Loucy (cell line): Measurements from ENCODE around the gene POLR2H.

Experiments used
- EZH2phosphoT487 ChIP-seq: fragments of 200-600 bp; IDR thresholded peaks from 2 replicates; pipeline ENCODE4 v1.6.1; 2018; ENCODE audit warnings: antibody characterized with exemption, mild to moderate bottlenecking, moderate library complexity, borderline replicate concordance
- TF ChIP-seq, protein P1 (sequence below): fragments of 200-600 bp; sonication (generic); conservative IDR thresholded peaks from 2 replicates; pipeline ENCODE4 v1.5.1; 2014; ENCODE audit warnings: mild to moderate bottlenecking, antibody characterized with exemption, low read length

DNA sequence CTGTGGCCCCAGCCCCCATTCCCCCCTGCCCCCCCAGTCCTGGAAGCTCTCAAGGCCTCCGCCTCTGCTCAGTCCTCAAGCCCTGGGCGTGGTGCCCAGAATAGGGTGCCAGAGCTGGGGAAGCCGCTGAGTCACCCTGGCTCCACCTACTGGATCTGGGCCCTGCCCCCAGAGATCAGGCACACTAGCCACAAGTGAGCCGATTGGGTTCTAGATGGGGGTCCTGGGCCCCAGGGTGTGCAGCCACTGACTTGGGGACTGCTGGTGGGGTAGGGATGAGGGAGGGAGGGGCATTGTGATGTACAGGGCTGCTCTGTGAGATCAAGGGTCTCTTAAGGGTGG lies 41.4 kb upstream of the POLR2H start:
- TF ChIP-seq, protein P1, sequence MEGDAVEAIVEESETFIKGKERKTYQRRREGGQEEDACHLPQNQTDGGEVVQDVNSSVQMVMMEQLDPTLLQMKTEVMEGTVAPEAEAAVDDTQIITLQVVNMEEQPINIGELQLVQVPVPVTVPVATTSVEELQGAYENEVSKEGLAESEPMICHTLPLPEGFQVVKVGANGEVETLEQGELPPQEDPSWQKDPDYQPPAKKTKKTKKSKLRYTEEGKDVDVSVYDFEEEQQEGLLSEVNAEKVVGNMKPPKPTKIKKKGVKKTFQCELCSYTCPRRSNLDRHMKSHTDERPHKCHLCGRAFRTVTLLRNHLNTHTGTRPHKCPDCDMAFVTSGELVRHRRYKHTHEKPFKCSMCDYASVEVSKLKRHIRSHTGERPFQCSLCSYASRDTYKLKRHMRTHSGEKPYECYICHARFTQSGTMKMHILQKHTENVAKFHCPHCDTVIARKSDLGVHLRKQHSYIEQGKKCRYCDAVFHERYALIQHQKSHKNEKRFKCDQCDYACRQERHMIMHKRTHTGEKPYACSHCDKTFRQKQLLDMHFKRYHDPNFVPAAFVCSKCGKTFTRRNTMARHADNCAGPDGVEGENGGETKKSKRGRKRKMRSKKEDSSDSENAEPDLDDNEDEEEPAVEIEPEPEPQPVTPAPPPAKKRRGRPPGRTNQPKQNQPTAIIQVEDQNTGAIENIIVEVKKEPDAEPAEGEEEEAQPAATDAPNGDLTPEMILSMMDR: no peak
- no peak for TF ChIP-seq EZH2phosphoT487
